Stimulated activated CD4-positive, alpha-beta T cell treated with anti-CD3 and anti-CD28 coated beads, Interleukin-1b, Interleukin-23, amount 100 ng/mL, for 4 hours (primary cell): ENCODE results near the gene FLAD1.
A peak's percentile ranks its signal among the peaks of the same experiment; 100 is the strongest.
"Not testable (repeated sequence)": the region's sequence is repeated elsewhere in the genome, so short reads cannot be mapped to it uniquely, and the experiment has no call there.

Source experiments
- DNase-seq, 2 donors: peaks; one replicate each; pipeline ENCODE4 v3.0.0-alpha.2; 2020; ENCODE audit warnings: low read depth in 2 of 2

Gene FLAD1

GRCh38 chr1:154967331-154967950 is 15.7 kb upstream of the FLAD1 start:
- no peak for DNase-seq

GRCh38 chr1:154968731-154969130 is 14.4 kb upstream of the FLAD1 start:
- no peak for DNase-seq

DNA sequence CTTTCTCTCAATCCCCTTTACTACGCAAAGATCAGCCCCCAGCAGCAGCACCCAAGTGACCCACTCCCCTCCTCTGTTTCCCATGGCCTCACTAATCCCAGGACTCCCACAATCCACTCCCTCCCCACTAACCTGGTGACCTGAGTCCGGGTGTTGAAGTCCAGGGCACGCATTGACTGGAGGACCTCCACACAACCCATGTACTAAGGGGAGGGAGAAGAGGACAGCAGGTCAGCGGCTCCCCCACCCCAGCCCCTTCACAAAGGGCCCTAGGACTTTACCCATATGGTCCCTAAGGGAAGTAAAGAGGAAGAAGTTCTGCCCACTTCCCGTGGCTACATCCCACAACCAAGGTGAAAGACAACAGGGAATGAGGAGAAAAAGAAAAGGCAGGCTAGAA is 13.9 kb upstream of the FLAD1 start:
- DNase-seq = no peak

DNA sequence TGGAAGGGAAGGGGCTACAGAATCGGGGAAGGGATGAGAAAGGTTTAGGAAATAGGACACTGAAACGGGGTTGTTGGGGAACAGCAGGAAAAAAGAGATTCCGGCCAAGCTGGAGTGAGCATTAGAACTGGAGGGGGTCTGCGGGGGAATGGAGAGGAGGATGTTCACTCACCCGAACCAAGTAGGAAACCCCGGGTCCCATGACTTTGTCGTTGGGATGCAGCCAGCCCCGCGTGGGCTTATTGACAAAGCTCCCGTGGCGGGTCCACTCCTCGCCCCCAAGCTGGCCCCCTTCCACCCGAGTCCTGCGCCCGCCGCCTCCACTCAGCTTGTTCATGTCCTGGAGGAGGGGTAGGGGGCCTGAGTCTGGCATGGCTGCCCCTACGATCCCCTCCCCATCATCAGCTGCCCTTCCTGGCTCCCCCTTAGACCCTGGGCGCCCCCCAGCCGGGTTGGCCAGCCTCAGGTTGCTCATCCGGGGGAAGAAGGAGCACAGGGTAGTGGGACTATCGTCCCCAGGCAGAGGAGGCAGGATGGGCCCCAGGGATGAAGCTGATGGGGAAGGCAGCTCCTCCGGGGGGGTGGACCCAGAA is 13.2 kb upstream of the FLAD1 start:
- no peak for DNase-seq

DNA sequence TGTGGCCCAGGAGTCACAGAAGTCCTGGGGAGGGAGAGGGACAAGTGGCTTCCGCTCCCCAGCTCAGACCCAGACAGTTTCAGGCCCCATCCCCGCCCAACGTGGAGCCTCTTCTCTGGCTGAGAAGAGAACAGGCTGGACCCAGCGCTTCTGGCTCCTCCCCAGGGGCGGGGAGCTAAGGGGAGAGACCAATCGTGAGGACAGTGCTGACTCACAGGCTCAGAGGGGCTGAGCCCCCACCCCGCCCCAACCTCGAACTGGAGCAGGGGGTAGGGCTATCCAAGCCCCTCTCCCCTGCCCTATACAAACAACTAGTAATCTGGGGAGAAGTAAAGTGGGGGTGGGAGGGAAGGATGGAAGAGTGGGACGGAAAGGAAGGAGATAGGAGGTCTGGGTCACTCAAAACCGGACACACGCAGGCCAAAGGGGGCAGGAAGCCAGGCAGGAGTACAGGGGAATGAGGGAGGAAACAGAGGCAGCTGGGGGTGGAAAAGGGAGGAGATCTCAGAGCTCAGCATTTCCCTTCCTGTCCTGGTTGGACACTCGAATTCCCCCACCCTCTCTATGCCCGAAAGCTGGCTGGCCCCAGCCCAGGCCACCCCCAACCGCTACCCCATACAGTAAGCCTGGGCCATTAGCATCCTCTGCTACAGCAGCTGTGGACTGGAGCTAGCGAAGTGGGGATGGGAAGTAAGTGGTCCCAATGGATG is 12.4 kb upstream of the FLAD1 start, which contains the start of gene SHC1:
TSS of gene SHC1 (minus strand) at position 117 of the 710 bp plus-strand sequence. CDS start 221 bp downstream, outside the sequence.
- DNase-seq = peak in 1 of 2 donors; percentile 49

DNA sequence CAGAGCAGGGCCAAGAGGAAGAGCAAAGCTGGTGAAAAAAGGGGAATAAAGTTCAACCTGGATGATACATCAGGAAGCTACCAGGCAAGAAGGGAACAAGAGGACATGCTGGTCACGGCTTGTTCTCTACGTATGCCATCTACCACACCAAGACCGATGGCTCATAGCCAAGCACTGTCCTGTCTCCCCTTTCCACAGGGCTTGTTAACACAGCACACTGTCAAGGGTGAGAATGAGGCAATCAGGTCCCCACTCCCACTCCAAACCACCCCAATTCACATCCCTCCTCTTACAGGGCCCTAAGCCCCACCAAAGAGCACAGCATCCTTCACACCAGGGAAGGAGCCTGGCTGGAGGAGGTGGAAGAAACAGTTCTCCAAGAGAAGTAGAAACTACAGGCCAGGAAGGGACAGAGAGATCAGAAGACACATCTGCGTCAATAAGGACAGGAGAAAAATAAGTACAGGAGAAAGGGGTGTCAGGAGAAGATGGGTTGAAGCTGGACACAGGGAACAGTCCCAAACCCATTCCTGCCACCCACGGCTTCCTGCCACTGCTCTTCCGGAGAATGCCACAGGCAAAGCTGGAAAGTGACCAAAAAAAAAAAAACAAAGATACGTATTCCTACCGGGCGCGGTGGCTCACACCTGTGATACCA is 11.7 kb upstream of the FLAD1 start:
- DNase-seq = no peak

GRCh38 chr1:154972213-154972516 is 11.0 kb upstream of the FLAD1 start:
- no peak for DNase-seq

DNA sequence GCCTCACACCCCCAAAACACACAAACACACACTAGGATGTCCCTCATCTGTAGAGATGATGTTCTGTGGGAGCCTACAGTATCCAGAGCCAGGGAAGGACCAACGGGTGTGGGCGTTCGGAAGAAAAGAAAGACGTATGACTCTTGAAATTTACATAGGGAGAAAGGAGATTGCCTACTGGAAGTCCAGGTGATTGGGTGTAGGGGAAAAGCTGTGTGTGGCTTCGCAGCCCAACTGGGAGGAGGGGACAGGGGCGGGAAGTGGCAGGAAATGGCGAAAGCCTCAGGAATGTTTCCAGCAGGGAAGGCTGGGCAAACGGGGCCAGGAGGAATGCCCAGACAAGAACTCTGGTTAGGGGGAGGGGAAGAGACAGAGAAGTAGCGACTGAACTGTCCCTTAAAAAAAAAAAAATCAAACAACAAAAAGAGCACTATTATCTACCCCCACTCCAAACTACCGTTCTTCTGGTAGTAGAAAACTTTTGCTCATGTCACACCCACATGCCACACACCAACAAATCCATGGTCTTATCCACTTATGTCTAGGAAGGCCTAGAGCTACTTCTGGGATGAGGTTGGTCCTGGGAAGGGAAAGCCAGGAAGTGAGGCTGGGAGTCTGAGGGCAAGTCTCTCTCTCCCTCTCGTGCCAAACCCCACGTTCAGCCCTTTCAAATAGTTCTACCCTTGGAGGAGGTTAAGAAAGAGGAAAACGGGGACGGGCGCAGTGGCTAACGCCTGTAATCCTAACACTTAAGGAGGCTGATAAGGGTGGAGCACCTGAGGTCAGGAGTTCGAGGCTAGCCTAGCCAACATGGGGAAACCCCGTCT is 10.4 kb upstream of the FLAD1 start:
- no peak for DNase-seq

DNA sequence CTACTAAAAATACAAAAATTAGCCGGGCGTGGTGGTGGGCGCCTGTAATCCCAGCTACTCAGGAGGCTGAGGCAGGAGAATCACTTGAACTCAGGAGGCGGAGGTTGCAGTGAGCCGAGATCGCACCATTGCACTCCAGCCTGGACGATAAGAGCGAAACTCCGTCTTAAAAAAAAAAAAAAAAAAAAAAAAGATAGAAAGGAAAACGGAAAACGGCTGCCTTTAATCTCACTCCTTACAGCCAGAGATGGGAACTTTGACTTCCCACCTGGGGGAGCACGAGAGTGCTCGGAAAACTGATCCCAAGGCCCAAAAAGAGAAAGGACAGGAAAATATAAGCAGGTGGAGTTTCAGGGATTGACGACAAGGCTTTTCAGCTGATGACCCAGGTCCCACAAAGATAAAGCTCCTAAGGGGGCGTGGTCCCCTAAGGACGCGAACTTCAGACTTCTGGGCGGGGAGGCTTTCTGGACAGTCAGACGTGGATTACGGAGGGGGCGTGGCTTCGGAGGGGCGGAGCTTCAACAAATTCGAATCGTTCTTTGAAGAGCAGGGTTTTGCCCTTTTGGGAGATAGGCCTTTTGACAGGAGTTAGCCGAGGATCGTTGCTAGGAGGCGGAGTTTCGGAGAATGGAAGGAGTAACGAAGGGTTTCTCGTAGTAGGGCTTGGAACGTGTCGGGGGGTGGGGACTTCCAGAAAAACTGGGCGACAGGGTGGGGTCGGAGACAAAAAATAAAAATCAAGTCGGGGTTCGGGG is 9.6 kb upstream of the FLAD1 start:
- peak; percentile 85 to 88 for DNase-seq

GRCh38 chr1:154974102-154974807 is 8.9 kb upstream of the FLAD1 start, which contains the start of gene CKS1B:
CKS1B (plus strand) TSS chr1:154974681; CDS start chr1:154974746, 65 bp downstream.
- DNase-seq = peak; percentile 85 to 93

GRCh38 chr1:154974808-154975408 is 8.2 kb upstream of the FLAD1 start:
- DNase-seq = peak; percentile 88 to 90

DNA sequence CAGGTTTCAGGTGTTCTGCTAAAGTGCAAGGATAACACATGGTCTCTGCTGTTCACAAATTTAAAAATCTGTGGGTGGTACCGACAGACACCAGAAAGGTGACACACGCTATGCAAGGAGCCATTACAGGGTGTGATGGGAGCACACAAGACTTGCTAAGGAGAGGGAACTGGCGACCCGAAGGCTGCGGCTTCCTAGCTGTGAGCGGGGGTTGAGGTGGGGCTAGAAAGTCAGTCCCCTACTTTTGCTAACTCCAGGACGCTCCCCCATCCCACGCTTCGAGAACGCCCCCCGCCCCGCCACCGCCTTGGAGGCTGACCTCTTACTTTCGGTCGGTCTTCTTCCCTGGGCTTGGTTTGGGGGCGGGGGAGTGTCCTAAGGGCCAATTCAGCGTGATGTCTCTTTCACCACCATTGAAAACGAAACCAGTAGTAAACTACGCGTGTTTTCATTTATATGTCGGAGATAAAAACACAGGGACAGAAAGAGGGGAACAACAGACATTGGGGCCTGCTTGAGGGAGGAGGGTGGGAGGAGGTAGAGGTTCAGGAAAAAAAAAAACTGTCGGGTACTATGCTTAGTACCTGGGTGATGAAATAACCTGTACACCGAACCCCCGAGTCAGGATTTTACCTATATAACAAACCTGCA is 7.6 kb upstream of the FLAD1 start:
- peak; percentile 29 to 44 for DNase-seq

DNA sequence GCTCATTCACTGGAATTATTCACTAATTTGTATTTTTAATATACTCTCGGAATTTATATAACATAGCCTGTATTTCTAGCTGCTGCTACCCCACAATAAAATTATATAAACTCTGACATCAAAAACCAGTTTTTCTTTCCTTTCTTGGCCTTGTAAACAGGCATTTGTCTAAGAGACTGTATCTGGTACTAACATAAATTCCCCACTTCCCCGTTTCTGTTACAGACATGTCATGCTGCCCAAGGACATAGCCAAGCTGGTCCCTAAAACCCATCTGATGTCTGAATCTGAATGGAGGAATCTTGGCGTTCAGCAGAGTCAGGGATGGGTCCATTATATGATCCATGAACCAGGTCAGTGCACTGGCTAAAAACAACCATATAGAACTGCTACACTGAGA is 5.4 kb upstream of the FLAD1 start:
- DNase-seq = not testable (repeated sequence)

GRCh38 chr1:154978360-154978759 is 4.8 kb upstream of the FLAD1 start:
- DNase-seq = no peak

- DNase-seq = no peak
These were observed 803 bp upstream of the FLAD1 start for GRCh38 chr1:154982341-154982740.

- DNase-seq = no peak
These were observed 777 bp downstream of the FLAD1 start for GRCh38 chr1:154983776-154984466.

- DNase-seq = not testable (repeated sequence)
These were observed 3.6 kb downstream of the FLAD1 start for GRCh38 chr1:154986736-154987135.

- DNase-seq = no peak
These were observed 4.2 kb downstream of the FLAD1 start for GRCh38 chr1:154987326-154987725.
